Measurements from ENCODE around the gene ZNF329. TPM values are rescaled to one million over a fixed set of nuclear protein-coding genes. Genes with fewer than 3 reads are reported as not detected.

Gene ZNF329
- total RNA-seq, 1 experiment from 2014 or later, result 2.8 TPM

GRCh38 chr19:58182989-58183816, 32.6 kb upstream of the ZNF329 start, which contains the start of gene ZNF274:
ZNF274 (plus strand) TSS chr19:58183061; CDS start chr19:58183966, 905 bp downstream.
- intact Hi-C loops (cut with micrococcal nuclease), result no loop called here
- peak within 1 kb of the TSS; percentile 94 for H3K4me3 Mint-ChIP-seq (ENCODE audit: unreplicated experiment)
- no peaks in the 10 kb centered on the region for H3K27me3 Mint-ChIP-seq (ENCODE audit: insufficient read depth, unreplicated experiment)
- no peak for TF ChIP-seq CTCF (IDR thresholded peaks at IDR 0.05; ENCODE audit: unreplicated experiment)
- POLR2A ChIA-PET, result interaction anchor here (0.6 to 1.6 kb wide), 12 partner anchors 11 to 623 kb away, joined by 3 to 9 read pairs (median 3); partner anchors contain the start of genes ZNF544, ZNF586 and ZSCAN22
- peaks cover 37% of the 10 kb centered on the region for H3K36me3 Mint-ChIP-seq (ENCODE audit: insufficient read depth, unreplicated experiment)
- DNase-seq (ENCODE audit: unreplicated experiment), result peak; percentile 84
- H3K4me1 Mint-ChIP-seq (ENCODE audit: insufficient read depth, unreplicated experiment), result peaks cover 6% of the 10 kb centered on the region
- CTCF ChIA-PET, result interaction anchor here (0.6 to 1.5 kb wide), 2 partner anchors 45 to 53 kb away, joined by 4 to 6 read pairs; partner anchors contain the start of gene ZNF544
- TSS peak; percentile 55 for BruUV-seq (replicated peaks)
- H3K9me3 Mint-ChIP-seq (ENCODE audit: unreplicated experiment), result peaks cover 16% of the 10 kb centered on the region
- H3K27ac Mint-ChIP-seq (ENCODE audit: low read depth, unreplicated experiment), result peak within 1 kb of the TSS; percentile 100

GRCh38 chr19:58182577-58182988, 32.0 kb upstream of the ZNF329 start:
- DNase-seq (ENCODE audit: unreplicated experiment), result no peak
- peak overlapping the region; percentile 94 for H3K4me3 Mint-ChIP-seq (ENCODE audit: unreplicated experiment)
- peaks cover 31% of the 10 kb centered on the region for H3K36me3 Mint-ChIP-seq (ENCODE audit: insufficient read depth, unreplicated experiment)
- intact Hi-C loops (cut with micrococcal nuclease), result no loop called here
- CTCF ChIA-PET, result interaction anchor here (1.5 kb wide), 1 partner anchor 46 kb away, joined by 6 read pairs; the partner anchor contains the start of gene ZNF544
- peaks cover 16% of the 10 kb centered on the region for H3K9me3 Mint-ChIP-seq (ENCODE audit: unreplicated experiment)
- peaks cover 6% of the 10 kb centered on the region for H3K4me1 Mint-ChIP-seq (ENCODE audit: insufficient read depth, unreplicated experiment)
- H3K27me3 Mint-ChIP-seq (ENCODE audit: insufficient read depth, unreplicated experiment), result no peaks in the 10 kb centered on the region
- POLR2A ChIA-PET, result interaction anchor here (1.0 to 1.6 kb wide), 7 partner anchors 12 to 622 kb away, joined by 3 to 9 read pairs (median 5); partner anchors contain the start of genes ZNF544, ZNF586 and ZSCAN22
- no TSS peak for BruUV-seq (replicated peaks)
- no peak for TF ChIP-seq CTCF (IDR thresholded peaks at IDR 0.05; ENCODE audit: unreplicated experiment)
- peak overlapping the region; percentile 100 for H3K27ac Mint-ChIP-seq (ENCODE audit: low read depth, unreplicated experiment)

GRCh38 chr19:58181902-58182576, 31.4 kb upstream of the ZNF329 start:
- intact Hi-C loops (cut with micrococcal nuclease), result no loop called here
- no TSS peak for BruUV-seq (replicated peaks)
- peak overlapping the region; percentile 94 for H3K4me3 Mint-ChIP-seq (ENCODE audit: unreplicated experiment)
- peak; percentile 30 for TF ChIP-seq CTCF (IDR thresholded peaks at IDR 0.05; ENCODE audit: unreplicated experiment)
- ChIA-PET POLR2A (interaction anchor here (1.0 kb wide), 1 partner anchor 145 kb away, joined by 3 read pairs; the partner anchor contains the start of gene ZSCAN22), CTCF (no interaction called here)
- peaks cover 16% of the 10 kb centered on the region for H3K9me3 Mint-ChIP-seq (ENCODE audit: unreplicated experiment)
- H3K27me3 Mint-ChIP-seq (ENCODE audit: insufficient read depth, unreplicated experiment), result no peaks in the 10 kb centered on the region
- DNase-seq (ENCODE audit: unreplicated experiment), result peak; percentile 51
- peak overlapping the region; percentile 100 for H3K27ac Mint-ChIP-seq (ENCODE audit: low read depth, unreplicated experiment)
- peaks cover 6% of the 10 kb centered on the region for H3K4me1 Mint-ChIP-seq (ENCODE audit: insufficient read depth, unreplicated experiment)
- H3K36me3 Mint-ChIP-seq (ENCODE audit: insufficient read depth, unreplicated experiment), result peaks cover 30% of the 10 kb centered on the region

GRCh38 chr19:58170860-58171259, 20.3 kb upstream of the ZNF329 start:
- DNase-seq (ENCODE audit: unreplicated experiment), result peak; percentile 15
- ChIA-PET CTCF (no interaction called here), POLR2A (no interaction called here)
- no peaks in the 10 kb centered on the region for H3K4me1 Mint-ChIP-seq (ENCODE audit: insufficient read depth, unreplicated experiment)
- no peaks in the 10 kb centered on the region for H3K27me3 Mint-ChIP-seq (ENCODE audit: insufficient read depth, unreplicated experiment)
- H3K9me3 Mint-ChIP-seq (ENCODE audit: unreplicated experiment), result peaks cover 41% of the 10 kb centered on the region
- intact Hi-C loops (cut with micrococcal nuclease), result no loop called here
- no TSS peak for BruUV-seq (replicated peaks)
- H3K36me3 Mint-ChIP-seq (ENCODE audit: insufficient read depth, unreplicated experiment), result peaks cover 7% of the 10 kb centered on the region
- no peak for TF ChIP-seq CTCF (IDR thresholded peaks at IDR 0.05; ENCODE audit: unreplicated experiment)
- no peak overlapping the region for H3K4me3 Mint-ChIP-seq (ENCODE audit: unreplicated experiment)
- no peak overlapping the region for H3K27ac Mint-ChIP-seq (ENCODE audit: low read depth, unreplicated experiment)

Data from MCF 10A (cell line).